Measurements from ENCODE around the gene MYO10.
"Not testable (repeated sequence)": the region's sequence is repeated elsewhere in the genome, so short reads cannot be mapped to it uniquely, and the experiment has no call there.

MYO10 gene

GRCh38 chr5:16735101-16736060 lies 200.7 kb downstream of the MYO10 start:
- no peak for DNase-seq

- DNase-seq = no peak
These were observed 202.6 kb downstream of the MYO10 start for GRCh38 chr5:16733331-16734006.

GRCh38 chr5:16732356-16732755 lies 203.7 kb downstream of the MYO10 start:
- no peak for DNase-seq

- no peak for DNase-seq
These were observed 208.2 kb downstream of the MYO10 start for GRCh38 chr5:16727755-16728325.

- DNase-seq = no peak
These were observed 209.5 kb downstream of the MYO10 start for GRCh38 chr5:16726538-16726946.

- DNase-seq = no peak
These were observed 210.5 kb downstream of the MYO10 start for GRCh38 chr5:16725575-16725974.

- DNase-seq = no peak
These were observed 212.3 kb downstream of the MYO10 start for GRCh38 chr5:16723821-16724220.

GRCh38 chr5:16722097-16722495 lies 214.0 kb downstream of the MYO10 start:
- DNase-seq = no peak

- no peak for DNase-seq
These were observed 214.7 kb downstream of the MYO10 start for GRCh38 chr5:16721151-16722096.

- not testable (repeated sequence) for DNase-seq
These were observed 218.1 kb downstream of the MYO10 start for GRCh38 chr5:16718036-16718435.

- no peak for DNase-seq
These were observed 222.6 kb downstream of the MYO10 start for GRCh38 chr5:16713386-16713928.

GRCh38 chr5:16712620-16713019 lies 223.5 kb downstream of the MYO10 start:
- DNase-seq = no peak

- DNase-seq = no peak
These were observed 223.9 kb downstream of the MYO10 start for GRCh38 chr5:16712178-16712577.

- DNase-seq = no peak
These were observed 226.2 kb downstream of the MYO10 start for GRCh38 chr5:16709691-16710433.

GRCh38 chr5:16707869-16708192 lies 228.3 kb downstream of the MYO10 start:
- DNase-seq = no peak

GRCh38 chr5:16707168-16707868 lies 228.8 kb downstream of the MYO10 start:
- no peak for DNase-seq

- no peak for DNase-seq
These were observed 231.1 kb downstream of the MYO10 start for GRCh38 chr5:16704945-16705344.

GRCh38 chr5:16702964-16703363 lies 233.1 kb downstream of the MYO10 start:
- no peak for DNase-seq

GRCh38 chr5:16701134-16702099 lies 234.7 kb downstream of the MYO10 start:
- no peak for DNase-seq

GRCh38 chr5:16700081-16700480 lies 236.0 kb downstream of the MYO10 start:
- DNase-seq = no peak
